Trophoblast cell (in vitro differentiated cells and primary cell): ENCODE results near the gene PTPRN2.
"Not testable (repeated sequence)": the region's sequence is repeated elsewhere in the genome, so short reads cannot be mapped to it uniquely, and the experiment has no call there.

ENCODE experiments used
- DNase-seq, 2 donors: peaks; one replicate each; pipeline ENCODE4 v3.0.0-alpha.2; 2016
- H2AFZ ChIP-seq: 2 replicates; pipeline ENCODE4 v1.6.1; 2013; ENCODE audit warnings: low read length, moderate library complexity, mild to moderate bottlenecking; ENCODE audit not compliant: insufficient read depth, poor library complexity
- H2AK5ac ChIP-seq: 2 replicates; pipeline ENCODE4 v1.6.1; 2013; ENCODE audit warnings: mild to moderate bottlenecking, low read length
- H2BK120ac ChIP-seq: 2 replicates; pipeline ENCODE4 v1.6.1; 2013; ENCODE audit warnings: low read length, mild to moderate bottlenecking, moderate library complexity; ENCODE audit not compliant: insufficient read depth, poor library complexity
- H2BK12ac ChIP-seq: 2 replicates; pipeline ENCODE4 v1.6.1; 2013; ENCODE audit warnings: mild to moderate bottlenecking, low read length, moderate library complexity
- H2BK5ac ChIP-seq: 2 replicates; pipeline ENCODE4 v1.6.1; 2013; ENCODE audit warnings: low read length, low read depth, moderate library complexity, mild to moderate bottlenecking; ENCODE audit not compliant: poor library complexity
- H3K14ac ChIP-seq: 2 replicates; pipeline ENCODE4 v1.6.1; 2013; ENCODE audit warnings: mild to moderate bottlenecking, low read length
- H3K18ac ChIP-seq: 2 replicates; pipeline ENCODE4 v1.6.1; 2013; ENCODE audit warnings: mild to moderate bottlenecking, low read length
- H3K23ac ChIP-seq: 2 replicates; pipeline ENCODE4 v1.6.1; 2013; ENCODE audit warnings: low read length
- H3K27ac ChIP-seq: 2 replicates; pipeline ENCODE4 v1.5.1; 2013; ENCODE audit warnings: low read depth, mild to moderate bottlenecking, inconsistent platforms, low read length, moderate library complexity
- H3K27me3 ChIP-seq: 2 replicates; pipeline ENCODE4 v1.6.1; 2013; ENCODE audit warnings: inconsistent platforms, mild to moderate bottlenecking, low read length, moderate library complexity; ENCODE audit not compliant: insufficient read depth
- H3K36me3 ChIP-seq, 2 experiments: 1 replicate in 1 of 2; 2 replicates in 1 of 2; pipeline ENCODE4 v1.6.1; 2013; ENCODE audit warnings: low read length in 2 of 2, mild to moderate bottlenecking in 2 of 2, moderate library complexity in 1 of 2; ENCODE audit not compliant: insufficient read depth in 2 of 2, control insufficient read depth in 1 of 2
- H3K4ac ChIP-seq: 2 replicates; pipeline ENCODE4 v1.6.1; 2013; ENCODE audit warnings: low read depth, mild to moderate bottlenecking, low read length, moderate library complexity
- H3K4me1 ChIP-seq, 2 experiments: 1 replicate in 1 of 2; 2 replicates in 1 of 2; pipeline ENCODE4 v1.6.1; 2013; ENCODE audit warnings: low read length in 2 of 2, mild to moderate bottlenecking in 2 of 2, moderate library complexity in 1 of 2; ENCODE audit not compliant: insufficient read depth in 2 of 2, control insufficient read depth in 1 of 2
- H3K4me2 ChIP-seq: 2 replicates; pipeline ENCODE4 v1.6.1; 2013; ENCODE audit warnings: inconsistent platforms, mild to moderate bottlenecking, low read length, moderate library complexity
- H3K4me3 ChIP-seq: 2 replicates; pipeline ENCODE4 v1.5.1; 2013; ENCODE audit warnings: mild to moderate bottlenecking, low read depth, low read length, inconsistent platforms
- H3K79me1 ChIP-seq: one replicate; pipeline ENCODE4 v1.6.1; 2013; ENCODE audit warnings: low read length
- H3K79me2 ChIP-seq: 2 replicates; pipeline ENCODE4 v1.6.1; 2013; ENCODE audit warnings: low read length, mild to moderate bottlenecking; ENCODE audit not compliant: control insufficient read depth, insufficient read depth, poor library complexity
- H3K9ac ChIP-seq: 2 replicates; pipeline ENCODE4 v1.6.1; 2013; ENCODE audit warnings: mild to moderate bottlenecking, low read length
- H3K9me3 ChIP-seq: 2 replicates; pipeline ENCODE4 v1.6.1; 2013; ENCODE audit warnings: low read depth, mild to moderate bottlenecking, control low read depth, inconsistent platforms, low read length; ENCODE audit not compliant: insufficient read depth
- H4K12ac ChIP-seq: 2 replicates; pipeline ENCODE4 v1.6.1; 2013; ENCODE audit warnings: low read depth, mild to moderate bottlenecking, low read length, moderate library complexity
- H4K8ac ChIP-seq: 2 replicates; pipeline ENCODE4 v1.6.1; 2013; ENCODE audit warnings: low read depth, mild to moderate bottlenecking, low read length, moderate library complexity
- H4K91ac ChIP-seq: one replicate; pipeline ENCODE4 v1.6.1; 2013; ENCODE audit warnings: low read depth, mild to moderate bottlenecking, low read length, moderate library complexity
- WGBS: extraction: QIAGEN DNeasy Blood & Tissue Kit; methylation state at CpG from one replicate; pipeline ENCODE4 v1.1.7; 2013; ENCODE audit warnings: missing lambda C conversion rate; ENCODE audit not compliant: insufficient read length, insufficient coverage; ENCODE audit errors: extremely low coverage; 5-methylcytosine and 5-hydroxymethylcytosine counted together

The PTPRN2 gene

DNA sequence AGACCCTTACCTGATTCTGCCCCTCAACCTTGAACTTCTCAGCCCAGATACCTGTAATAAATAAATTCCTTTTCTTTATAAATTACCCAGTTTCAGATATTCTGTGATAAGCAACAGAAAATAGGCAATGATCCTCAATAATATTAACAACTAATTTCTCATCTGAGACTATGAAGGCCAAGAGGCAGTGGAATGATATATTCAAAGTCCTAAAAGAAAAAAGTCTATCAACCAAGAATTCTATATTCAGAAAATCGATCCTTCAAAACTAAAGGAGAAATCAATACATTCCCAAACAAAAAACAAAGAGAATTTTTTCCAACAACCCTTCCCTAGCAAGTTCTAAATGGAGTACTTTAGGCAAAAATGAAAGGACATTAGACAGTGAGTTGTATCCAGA, 279.6 kb downstream of the PTPRN2 start:
- Histone ChIP-seq H3K23ac (no peak overlapping the region), H4K91ac (no peak overlapping the region)

GRCh38 chr7:158304072-158304471, 283.6 kb downstream of the PTPRN2 start:
- H3K9me3 ChIP-seq = peaks cover 11% of the 10 kb centered on the region
- not testable (repeated sequence) for H2BK5ac ChIP-seq, DNase-seq, H3K36me3 ChIP-seq, H2BK120ac ChIP-seq, H3K27me3 ChIP-seq, H4K8ac ChIP-seq, H4K91ac ChIP-seq, H2AK5ac ChIP-seq, H3K4me1 ChIP-seq, H3K18ac ChIP-seq, H3K4me3 ChIP-seq, H3K4me2 ChIP-seq, H3K14ac ChIP-seq, H3K4ac ChIP-seq, H3K79me1 ChIP-seq, H2BK12ac ChIP-seq, H3K79me2 ChIP-seq, H3K27ac ChIP-seq, H4K12ac ChIP-seq, H2AFZ ChIP-seq, H3K9ac ChIP-seq, H3K23ac ChIP-seq
- no CpG with 5 or more reads among the region's 6 CpGs for WGBS

More for the DNA sequence above, 279.6 kb downstream of the PTPRN2 start:
- H3K27ac ChIP-seq = no peak overlapping the region
- no peak for DNase-seq
- no peak overlapping the region for H4K8ac ChIP-seq
- H2AK5ac ChIP-seq = no peak overlapping the region
- no peak overlapping the region for H3K4me2 ChIP-seq
- H2AFZ ChIP-seq = no peak overlapping the region
- H3K9ac ChIP-seq = no peak overlapping the region
- H2BK5ac ChIP-seq = no peak overlapping the region
- no peak overlapping the region for H3K4ac ChIP-seq
- no peaks in the 10 kb centered on the region for H3K4me1 ChIP-seq
- H3K79me2 ChIP-seq = no peaks in the 10 kb centered on the region
- no peak overlapping the region for H3K18ac ChIP-seq
- H3K27me3 ChIP-seq = no peaks in the 10 kb centered on the region
- peaks cover 25% of the 10 kb centered on the region for H3K9me3 ChIP-seq
- H3K79me1 ChIP-seq = no peaks in the 10 kb centered on the region
- no peak overlapping the region for H2BK12ac ChIP-seq
- WGBS = no CpG with 5 or more reads among the region's 1 CpG
- no peak overlapping the region for H3K14ac ChIP-seq
- no peak overlapping the region for H2BK120ac ChIP-seq
- H4K12ac ChIP-seq = no peak overlapping the region
- H3K4me3 ChIP-seq = no peak overlapping the region
- no peaks in the 10 kb centered on the region for H3K36me3 ChIP-seq

DNA sequence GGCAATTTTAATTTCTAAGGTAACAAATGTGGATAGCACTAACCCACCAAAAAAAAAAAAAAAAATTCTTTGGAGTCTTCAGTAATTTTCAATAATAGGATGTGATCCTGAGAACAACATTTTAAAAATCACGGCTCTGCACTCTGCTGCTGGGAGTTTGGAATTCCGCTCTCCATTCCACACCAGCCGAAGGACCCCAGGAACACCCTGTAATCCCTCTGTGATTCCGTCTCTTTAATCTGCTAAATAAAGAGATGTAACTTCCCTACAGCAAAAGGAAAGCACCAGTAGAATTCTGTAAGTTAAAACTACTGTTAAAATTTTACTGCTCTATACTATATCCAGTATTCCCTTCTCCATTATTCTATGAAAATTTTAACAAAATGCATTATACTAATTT, 284.5 kb downstream of the PTPRN2 start:
- no CpG with 5 or more reads among the region's 4 CpGs for WGBS

GRCh38 chr7:158302274-158303070, 285.2 kb downstream of the PTPRN2 start:
- Histone ChIP-seq H3K4me1 (no peaks in the 10 kb centered on the region), H3K23ac (no peak overlapping the region), H3K4me2 (no peak overlapping the region), H4K8ac (no peak overlapping the region), H4K91ac (no peak overlapping the region), H4K12ac (no peak overlapping the region), H2AK5ac (no peak overlapping the region), H2BK12ac (no peak overlapping the region), H3K79me1 (no peaks in the 10 kb centered on the region), H3K27ac (no peak overlapping the region), H3K9ac (no peak overlapping the region), H3K27me3 (no peaks in the 10 kb centered on the region), H3K4ac (no peak overlapping the region), H3K79me2 (no peaks in the 10 kb centered on the region), H2BK120ac (no peak overlapping the region), H3K36me3 (no peaks in the 10 kb centered on the region), H3K18ac (no peak overlapping the region), H3K4me3 (no peak overlapping the region), H3K14ac (no peak overlapping the region), H2BK5ac (no peak overlapping the region), H3K9me3 (peaks cover 13% of the 10 kb centered on the region), H2AFZ (no peak overlapping the region)
- no peak for DNase-seq
- no CpG with 5 or more reads among the region's 14 CpGs for WGBS

More for the DNA sequence above, 284.5 kb downstream of the PTPRN2 start:
- Histone ChIP-seq H3K18ac (no peak overlapping the region), H3K36me3 (no peaks in the 10 kb centered on the region), H3K14ac (no peak overlapping the region), H3K23ac (no peak overlapping the region), H3K4me3 (no peak overlapping the region), H3K27me3 (no peaks in the 10 kb centered on the region), H3K4ac (no peak overlapping the region), H3K4me2 (no peak overlapping the region), H2BK12ac (no peak overlapping the region), H2AFZ (no peak overlapping the region), H3K79me1 (no peaks in the 10 kb centered on the region), H2BK120ac (no peak overlapping the region), H3K27ac (no peak overlapping the region), H3K9ac (no peak overlapping the region), H2BK5ac (no peak overlapping the region), H3K79me2 (no peaks in the 10 kb centered on the region), H3K9me3 (peaks cover 13% of the 10 kb centered on the region), H2AK5ac (no peak overlapping the region), H4K12ac (no peak overlapping the region), H3K4me1 (no peaks in the 10 kb centered on the region), H4K91ac (no peak overlapping the region), H4K8ac (no peak overlapping the region)
- no peak for DNase-seq
